Sigmoid colon (tissue), 7 donors: Measurements from ENCODE around the gene ATP23. TPM values are rescaled to one million over a fixed set of nuclear protein-coding genes. Genes with fewer than 3 reads are reported as not detected.

ENCODE experiments used
- DNase-seq: peaks from one replicate; pipeline ENCODE4 v3.0.0-alpha.2; 2019
- H3K27ac ChIP-seq, 4 donors: fragments of 200-600 bp; sonication (generic); one replicate each; pipeline ENCODE4 v1.5.1; 2016 to 2019; ENCODE audit warnings: mild to moderate bottlenecking in 1 of 4
- H3K27me3 ChIP-seq, 3 donors: fragments of 200-600 bp; sonication (generic); one replicate each; pipeline ENCODE4 v1.5.1; 2019; ENCODE audit warnings: mild to moderate bottlenecking in 1 of 3
- H3K36me3 ChIP-seq, 4 donors: fragments of 200-600 bp; sonication (generic); one replicate each; pipeline ENCODE4 v1.5.1; 2016 to 2019
- H3K4me1 ChIP-seq, 4 donors: fragments of 200-600 bp; sonication (generic); one replicate each; pipeline ENCODE4 v1.5.1; 2017 to 2019
- H3K4me3 ChIP-seq, 4 donors: fragments of 200-600 bp; sonication (generic); one replicate each; pipeline ENCODE4 v1.5.1; 2017 to 2019; ENCODE audit warnings: mild to moderate bottlenecking in 2 of 4, moderate library complexity in 1 of 4
- H3K9me3 ChIP-seq, 4 donors: fragments of 200-600 bp in 3 of 4; sonication (generic) in 3 of 4; one replicate each; pipeline versions ENCODE4 v1.5.1 to v1.6.1; 2013 to 2019
- EP300 ChIP-seq, 4 donors: sonication (generic); formaldehyde crosslinking; IDR thresholded peaks; one replicate each; pipeline ENCODE4 v1.6.1; 2017; ENCODE audit warnings: antibody characterized with exemption in 4 of 4
- POLR2A ChIP-seq, 2 donors: fragments of 450-650 bp; IDR thresholded peaks; one replicate each; pipeline ENCODE4 v1.6.1; 2016; ENCODE audit warnings: antibody characterized with exemption in 2 of 2, mild to moderate bottlenecking in 2 of 2, moderate library complexity in 2 of 2
- POLR2AphosphoS5 ChIP-seq, 4 donors: sonication (generic); formaldehyde crosslinking; IDR thresholded peaks; one replicate each; pipeline ENCODE4 v1.6.1; 2017; ENCODE audit warnings: antibody characterized with exemption in 4 of 4
- WGBS, 2 donors: extraction: QIAGEN DNeasy Blood & Tissue Kit; methylation state at CpG; one replicate each; pipeline ENCODE4 v1.1.7; 2013; 5-methylcytosine and 5-hydroxymethylcytosine counted together
- intact Hi-C: fragments of 100-400 bp; cut with DNase I; formaldehyde crosslinking; loops from one replicate; pipeline ENCODE4 v1.15.1; 2023
- polyA plus RNA-seq, 3 donors: library from polyadenylated mRNA; stranded (reverse); fragments of 200-250 nt; gene quantifications; one replicate each; pipeline ENCODE4 v1.2.3, GENCODE V29; 2013
- total RNA-seq, 4 donors: library from RNA; depleted of rRNA; stranded (reverse); fragments of >200 nt; gene quantifications; one replicate each; pipeline ENCODE4 v1.1.0, GENCODE V29; 2016
- TF ChIP-seq, protein P1 (sequence below), 4 experiments: fragments of 450-650 bp in 3 of 4; fragments of 200-600 bp in 1 of 4; IDR thresholded peaks; one replicate each; pipeline ENCODE4 v1.5.1; 2016 to 2019; ENCODE audit warnings: antibody characterized with exemption in 4 of 4, mild to moderate bottlenecking in 3 of 4, moderate library complexity in 2 of 4
- donor health status: healthy with polysubstance abuse.
- donor health status: Bipolar disorder and iron deficiency.
- donor health status: healthy.

The ATP23 gene
- total and polyA plus RNA-seq, 7 donors = 5.3 to 43.5 (median 14.8) TPM

DNA sequence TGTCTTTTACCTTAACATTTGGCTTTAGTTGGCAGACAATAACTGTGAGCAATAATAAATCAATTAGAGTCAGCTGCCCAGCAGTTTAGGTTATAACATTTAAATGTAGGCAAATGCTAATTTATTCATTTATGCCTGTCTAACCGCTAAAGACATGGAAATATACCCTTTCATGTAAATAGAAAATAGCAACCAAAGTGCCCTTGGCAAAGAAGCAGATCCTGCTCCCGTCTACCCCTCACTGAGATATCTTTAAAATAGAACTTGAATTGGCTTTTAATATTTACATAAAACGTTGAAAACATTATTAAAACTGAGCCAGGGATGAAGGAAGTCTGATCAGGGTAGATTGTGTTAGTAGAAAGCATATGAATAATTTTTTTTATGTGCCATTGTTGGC lies 67.3 kb downstream of the ATP23 start:
- H3K27ac ChIP-seq = no peak overlapping the region
- H3K9me3 ChIP-seq = no peaks in the 10 kb centered on the region
- no peak for DNase-seq
- 29 to 51% methylated on average over 3 of the region's 3 CpGs for WGBS, 2 donors
- intact Hi-C loops = no loop called here
- H3K4me3 ChIP-seq = no peak overlapping the region
- no peaks in the 10 kb centered on the region for H3K36me3 ChIP-seq
- H3K4me1 ChIP-seq = no peaks in the 10 kb centered on the region
- no peaks in the 10 kb centered on the region for H3K27me3 ChIP-seq
- no peak for TF ChIP-seq EP300 (IDR thresholded peaks at IDR 0.05)
- TF ChIP-seq, protein P1, sequence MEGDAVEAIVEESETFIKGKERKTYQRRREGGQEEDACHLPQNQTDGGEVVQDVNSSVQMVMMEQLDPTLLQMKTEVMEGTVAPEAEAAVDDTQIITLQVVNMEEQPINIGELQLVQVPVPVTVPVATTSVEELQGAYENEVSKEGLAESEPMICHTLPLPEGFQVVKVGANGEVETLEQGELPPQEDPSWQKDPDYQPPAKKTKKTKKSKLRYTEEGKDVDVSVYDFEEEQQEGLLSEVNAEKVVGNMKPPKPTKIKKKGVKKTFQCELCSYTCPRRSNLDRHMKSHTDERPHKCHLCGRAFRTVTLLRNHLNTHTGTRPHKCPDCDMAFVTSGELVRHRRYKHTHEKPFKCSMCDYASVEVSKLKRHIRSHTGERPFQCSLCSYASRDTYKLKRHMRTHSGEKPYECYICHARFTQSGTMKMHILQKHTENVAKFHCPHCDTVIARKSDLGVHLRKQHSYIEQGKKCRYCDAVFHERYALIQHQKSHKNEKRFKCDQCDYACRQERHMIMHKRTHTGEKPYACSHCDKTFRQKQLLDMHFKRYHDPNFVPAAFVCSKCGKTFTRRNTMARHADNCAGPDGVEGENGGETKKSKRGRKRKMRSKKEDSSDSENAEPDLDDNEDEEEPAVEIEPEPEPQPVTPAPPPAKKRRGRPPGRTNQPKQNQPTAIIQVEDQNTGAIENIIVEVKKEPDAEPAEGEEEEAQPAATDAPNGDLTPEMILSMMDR (IDR thresholded peaks at IDR 0.05) = no peak
- no peak for TF ChIP-seq POLR2AphosphoS5 (IDR thresholded peaks at IDR 0.05)
- TF ChIP-seq POLR2A (IDR thresholded peaks at IDR 0.05) = no peak

Other genes starting within 250 kb of the ATP23 start
- gene OS9, start 247.4 kb upstream of the ATP23 start, total RNA-seq = 100 to 1,000 TPM; 122 to 183 (median 156) TPM
- gene OS9, start 247.4 kb upstream of the ATP23 start, polyA plus RNA-seq = 100 to 1,000 TPM in 1 of 3 donors, 10 to 100 TPM in 2; 69.1 to 243 (median 95.3) TPM
- 1 to 10 TPM in 3 of 4 donors, under 1 TPM in 1; 0.82 to 3.0 (median 1.8) TPM for gene AGAP2, start 202.8 kb upstream of the ATP23 start, total RNA-seq
- gene AGAP2, start 202.8 kb upstream of the ATP23 start, polyA plus RNA-seq = 1 to 10 TPM in 1 of 3 donors, under 1 TPM in 2; under 0.01 to 6.4 (median 0.46) TPM
- 10 to 100 TPM; 43.2 to 85.8 (median 69.3) TPM for gene TSPAN31, start 196.5 kb upstream of the ATP23 start, total RNA-seq
- 10 to 100 TPM; 12.0 to 33.8 (median 15.7) TPM for gene TSPAN31, start 196.5 kb upstream of the ATP23 start, polyA plus RNA-seq
- 100 to 1,000 TPM in 1 of 4 donors, 10 to 100 TPM in 3; 54.6 to 108 (median 82.5) TPM for gene CDK4, start 189.3 kb upstream of the ATP23 start, total RNA-seq
- 10 to 100 TPM; 34.9 to 89.1 (median 43.2) TPM for gene CDK4, start 189.3 kb upstream of the ATP23 start, polyA plus RNA-seq
- gene MARCHF9, start 186.5 kb upstream of the ATP23 start, total RNA-seq = 10 to 100 TPM in 2 of 4 donors, 1 to 10 TPM in 2; 6.1 to 12.5 (median 9.4) TPM
- 10 to 100 TPM in 1 of 3 donors, 1 to 10 TPM in 2; 5.5 to 14.9 (median 7.8) TPM for gene MARCHF9, start 186.5 kb upstream of the ATP23 start, polyA plus RNA-seq
- gene CYP27B1, start 174.5 kb upstream of the ATP23 start, total RNA-seq = under 1 TPM in 1 of 4 donors, not detected in 3; 0.28 TPM
- 1 to 10 TPM in 2 of 3 donors, not detected in 1; 1.2 to 2.0 TPM for gene CYP27B1, start 174.5 kb upstream of the ATP23 start, polyA plus RNA-seq
- gene METTL1, start 169.5 kb upstream of the ATP23 start, total RNA-seq = 10 to 100 TPM in 1 of 4 donors, 1 to 10 TPM in 3; 3.8 to 12.2 (median 7.4) TPM
- 10 to 100 TPM in 2 of 3 donors, 1 to 10 TPM in 1; 7.6 to 16.7 (median 10.2) TPM for gene METTL1, start 169.5 kb upstream of the ATP23 start, polyA plus RNA-seq
- gene EEF1AKMT3, start 169.0 kb upstream of the ATP23 start, total RNA-seq = 10 to 100 TPM in 2 of 4 donors, 1 to 10 TPM in 2; 9.0 to 11.9 (median 10.6) TPM
- 1 to 10 TPM; 1.6 to 8.4 (median 2.5) TPM for gene EEF1AKMT3, start 169.0 kb upstream of the ATP23 start, polyA plus RNA-seq
- 10 to 100 TPM in 3 of 4 donors, 1 to 10 TPM in 1; 8.0 to 29.6 (median 25.3) TPM for gene TSFM, start 158.8 kb upstream of the ATP23 start, total RNA-seq
- 10 to 100 TPM; 36.0 to 49.3 (median 47.9) TPM for gene TSFM, start 158.8 kb upstream of the ATP23 start, polyA plus RNA-seq
- gene AVIL, start 122.8 kb upstream of the ATP23 start, total RNA-seq = 10 to 100 TPM in 1 of 4 donors, 1 to 10 TPM in 3; 2.1 to 12.2 (median 5.1) TPM
- gene AVIL, start 122.8 kb upstream of the ATP23 start, polyA plus RNA-seq = 10 to 100 TPM in 1 of 3 donors, 1 to 10 TPM in 2; 6.2 to 11.4 (median 8.3) TPM
- gene CTDSP2, start 94.8 kb upstream of the ATP23 start, total RNA-seq = 100 to 1,000 TPM; 121 to 183 (median 135) TPM
- gene CTDSP2, start 94.8 kb upstream of the ATP23 start, polyA plus RNA-seq = 100 to 1,000 TPM in 2 of 3 donors, 10 to 100 TPM in 1; 85.3 to 122 (median 105) TPM